ENCODE data around the gene FBL. TPM values are rescaled to one million over a fixed set of nuclear protein-coding genes. Genes with fewer than 3 reads are reported as not detected.
"Not testable (repeated sequence)": the region's sequence is repeated elsewhere in the genome, so short reads cannot be mapped to it uniquely, and the experiment has no call there.

FBL gene
- total and polyA plus RNA-seq, 10 donors, result 126 to 403 (median 181) TPM

DNA sequence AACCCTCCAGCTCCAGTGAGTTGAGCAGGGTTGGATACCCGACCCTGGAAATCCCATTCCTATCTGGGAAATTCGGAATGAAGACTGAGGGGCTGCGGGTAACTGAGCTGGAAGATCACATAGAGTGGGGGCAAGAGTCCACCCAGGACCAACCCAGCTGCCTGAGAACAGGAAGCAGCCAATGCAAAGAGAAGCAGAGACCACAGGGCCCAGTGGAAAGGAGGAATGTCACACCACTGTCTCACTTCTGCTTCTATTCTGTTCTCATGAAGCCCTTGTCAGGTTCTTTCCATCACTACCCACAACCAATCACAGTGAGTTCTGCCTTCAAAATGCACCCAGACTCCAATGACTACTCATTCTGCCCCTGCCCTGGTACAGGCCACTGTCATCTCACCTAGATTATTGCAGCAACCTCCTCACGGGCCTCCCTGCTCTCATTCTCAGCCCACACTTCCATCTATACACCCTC, 27.5 kb downstream of the FBL start:
- Histone ChIP-seq H3K4me1 (peaks cover 2 to 24% (median 11%) of the 10 kb centered on the region in 6 donors), H3K36me3 (peaks cover 0 to 24% (median 0%) of the 10 kb centered on the region in 6 donors), H3K9me3 (no peaks in the 10 kb centered on the region), H3K4me3 (no peak overlapping the region), H3K27ac (peak overlapping the region in 1 of 8 donors; percentile 15), H3K27me3 (replicated peaks in 1 of 7) (no peaks in the 10 kb centered on the region)
- WGBS, 5 donors, result 80 to 90% (median 89%) methylated on average over 4 of the region's 4 CpGs
- TF ChIP-seq POLR2A (IDR thresholded peaks at IDR 0.05) (no peak), CTCF (IDR thresholded peaks at IDR 0.05 in 8 of 11, conservative IDR thresholded peaks at IDR 0.05 in 3 of 11) (no peak), POLR2AphosphoS5 (IDR thresholded peaks at IDR 0.05) (no peak)
- intact Hi-C loops (cut with DNase I; ENCODE audit: low total_unique reads), result no loop called here
- no peak for DNase-seq

DNA sequence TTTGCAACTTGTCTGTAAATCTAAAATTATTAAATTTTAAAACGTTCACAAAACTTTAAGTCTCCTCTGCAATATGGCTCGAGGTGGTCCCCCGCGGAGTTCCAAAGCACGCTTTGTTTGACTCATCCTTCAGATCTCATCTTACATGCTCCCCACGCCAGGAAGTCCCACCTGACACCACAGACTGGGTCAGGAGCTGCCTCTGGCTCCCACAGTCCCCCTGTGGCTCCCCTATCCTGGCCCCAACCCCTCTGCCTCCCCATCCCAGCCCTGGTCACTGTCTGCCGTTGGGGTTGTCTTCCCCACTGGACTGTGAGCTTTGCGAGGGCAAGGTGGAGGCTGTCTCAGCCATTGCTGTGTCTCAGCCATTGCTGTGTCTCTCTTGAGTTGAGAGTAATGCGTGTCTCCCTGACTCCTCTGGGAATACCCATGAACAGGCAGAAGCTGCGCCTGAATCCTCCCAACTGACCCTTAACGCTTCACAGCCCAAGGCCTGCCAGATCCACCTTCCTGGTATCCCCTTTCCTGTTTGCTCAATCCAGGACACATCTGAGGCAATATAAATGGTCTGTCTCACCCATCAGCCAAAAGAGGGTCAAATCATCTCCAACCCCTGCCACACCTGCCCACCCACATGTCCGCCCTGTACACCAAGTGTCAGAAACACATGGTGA, 28.2 kb downstream of the FBL start:
- 92 to 98% (median 94%) methylated on average over 12 of the region's 12 CpGs for WGBS, 5 donors
- Histone ChIP-seq H3K4me1 (peaks cover 0 to 18% (median 8%) of the 10 kb centered on the region in 6 donors), H3K4me3 (no peak overlapping the region), H3K36me3 (peaks cover 0 to 24% (median 0%) of the 10 kb centered on the region in 6 donors), H3K27me3 (replicated peaks in 1 of 7) (no peaks in the 10 kb centered on the region), H3K9me3 (no peaks in the 10 kb centered on the region), H3K27ac (no peak overlapping the region)
- intact Hi-C loops (cut with DNase I; ENCODE audit: low total_unique reads), result no loop called here
- DNase-seq, result no peak
- TF ChIP-seq CTCF (IDR thresholded peaks at IDR 0.05 in 8 of 11, conservative IDR thresholded peaks at IDR 0.05 in 3 of 11) (no peak), POLR2A (IDR thresholded peaks at IDR 0.05) (no peak), POLR2AphosphoS5 (IDR thresholded peaks at IDR 0.05) (no peak)

DNA sequence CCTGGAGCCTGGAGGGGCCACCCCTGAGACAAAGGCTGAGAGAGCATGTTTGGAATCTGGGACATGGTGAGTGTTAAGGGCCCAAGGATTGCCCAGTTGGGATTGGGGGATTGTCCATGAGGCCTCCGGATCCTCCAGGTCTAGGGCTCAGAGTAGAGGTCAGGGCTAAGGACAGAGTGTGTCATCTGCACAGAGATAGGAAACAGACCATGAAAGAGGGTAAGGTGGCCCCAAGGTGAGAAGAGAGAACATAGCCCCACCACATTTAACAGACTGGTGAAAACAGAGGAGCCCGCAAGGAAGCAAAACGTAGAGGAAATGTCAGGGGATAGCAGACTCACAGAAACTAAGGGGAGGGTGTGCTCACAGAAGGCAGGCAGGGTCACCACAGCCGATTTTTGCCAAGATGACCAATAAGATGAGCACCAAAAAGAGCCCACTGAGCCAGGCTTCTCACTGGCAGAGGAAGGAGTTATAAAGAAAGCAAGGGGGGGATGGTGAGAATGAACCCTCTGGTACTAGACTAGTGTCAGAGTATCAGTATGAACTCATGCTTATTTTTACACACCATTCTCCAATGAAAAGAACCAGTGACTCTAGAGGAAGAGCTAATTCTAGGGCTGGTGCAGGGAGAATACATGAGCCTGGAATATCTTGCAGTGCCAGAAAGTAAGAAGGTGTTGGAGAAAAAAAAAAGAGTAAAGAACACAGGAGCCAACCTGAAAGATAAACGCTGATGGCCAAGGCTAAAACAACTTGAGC, 29.7 kb downstream of the FBL start:
- no peak for TF ChIP-seq POLR2AphosphoS5 (IDR thresholded peaks at IDR 0.05)
- TF ChIP-seq POLR2A (IDR thresholded peaks at IDR 0.05), result no peak
- no peak for TF ChIP-seq CTCF (IDR thresholded peaks at IDR 0.05 in 8 of 11, conservative IDR thresholded peaks at IDR 0.05 in 3 of 11)
- no peaks in the 10 kb centered on the region for H3K9me3 ChIP-seq
- H3K36me3 ChIP-seq, result peaks cover 0 to 24% (median 0%) of the 10 kb centered on the region in 6 donors
- no peak overlapping the region for H3K4me3 ChIP-seq
- H3K27ac ChIP-seq, result no peak overlapping the region
- 78 to 95% (median 88%) methylated on average over 5 of the region's 5 CpGs for WGBS, 5 donors
- H3K4me1 ChIP-seq, result peaks cover 0 to 11% (median 5%) of the 10 kb centered on the region in 6 donors
- no peaks in the 10 kb centered on the region for H3K27me3 ChIP-seq (replicated peaks in 1 of 7)
- intact Hi-C loops (cut with DNase I; ENCODE audit: low total_unique reads), result no loop called here
- no peak for DNase-seq

- DNase-seq, result no peak
- Histone ChIP-seq H3K4me3 (no peak overlapping the region), H3K9me3 (no peaks in the 10 kb centered on the region), H3K4me1 (peaks cover 0 to 11% (median 5%) of the 10 kb centered on the region in 6 donors), H3K36me3 (peaks cover 0 to 24% (median 0%) of the 10 kb centered on the region in 6 donors), H3K27ac (no peak overlapping the region), H3K27me3 (replicated peaks in 1 of 7) (no peaks in the 10 kb centered on the region)
- TF ChIP-seq POLR2A (IDR thresholded peaks at IDR 0.05), result no peak
- TF ChIP-seq POLR2AphosphoS5 (IDR thresholded peaks at IDR 0.05), result no peak
- no peak for TF ChIP-seq CTCF (IDR thresholded peaks at IDR 0.05 in 8 of 11, conservative IDR thresholded peaks at IDR 0.05 in 3 of 11)
- WGBS, 5 donors, result 84 to 99% (median 92%) methylated on average over 3 of the region's 3 CpGs
- intact Hi-C loops (cut with DNase I; ENCODE audit: low total_unique reads), result no loop called here
Observed at GRCh38 chr19:39814595-39814994, 31.6 kb downstream of the FBL start.

GRCh38 chr19:39814111-39814510, 32.1 kb downstream of the FBL start:
- H3K4me3 ChIP-seq; H3K27ac ChIP-seq; H3K9me3 ChIP-seq; H3K27me3 ChIP-seq (replicated peaks in 1 of 7); intact Hi-C loops (cut with DNase I; ENCODE audit: low total_unique reads); DNase-seq: not testable (repeated sequence)
- peaks cover 0 to 11% (median 4%) of the 10 kb centered on the region in 6 donors for H3K4me1 ChIP-seq
- H3K36me3 ChIP-seq, result peaks cover 0 to 24% (median 0%) of the 10 kb centered on the region in 6 donors
- 88 to 97% (median 95%) methylated on average over 6 of the region's 6 CpGs for WGBS, 5 donors
